GM18867 (cell line): Measurements from ENCODE around the gene DNAL1.
"Not testable (repeated sequence)": the region's sequence is repeated elsewhere in the genome, so short reads cannot be mapped to it uniquely, and the experiment has no call there.

Source experiments
- ATAC-seq: cut with Tn5 transposase; IDR thresholded peaks from one replicate; pipeline ENCODE4 v1.9.1; 2021; ENCODE audit warnings: mild to moderate bottlenecking, moderate library complexity; ENCODE audit not compliant: unreplicated experiment

DNAL1 gene

DNA sequence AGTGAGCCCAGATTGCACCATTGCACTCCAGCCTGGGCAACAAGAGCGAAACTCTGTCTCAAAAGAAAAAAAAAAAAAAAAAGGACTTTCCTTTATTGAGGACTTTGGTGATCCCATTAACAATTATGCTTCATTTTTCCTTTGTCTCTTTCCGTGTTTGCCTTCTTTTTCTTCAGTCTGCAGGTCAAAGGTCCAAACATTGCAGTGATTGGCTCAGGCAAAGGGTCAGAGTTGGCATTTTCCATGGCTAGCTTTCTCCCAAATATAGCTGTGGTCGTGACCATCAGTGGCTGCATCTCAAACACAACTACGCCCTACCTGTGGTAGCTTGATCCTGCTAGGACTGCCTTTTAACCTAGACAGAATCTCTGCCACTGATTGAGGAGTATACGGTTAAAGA is 7.0 kb upstream of the DNAL1 start:
- no peak for ATAC-seq

DNA sequence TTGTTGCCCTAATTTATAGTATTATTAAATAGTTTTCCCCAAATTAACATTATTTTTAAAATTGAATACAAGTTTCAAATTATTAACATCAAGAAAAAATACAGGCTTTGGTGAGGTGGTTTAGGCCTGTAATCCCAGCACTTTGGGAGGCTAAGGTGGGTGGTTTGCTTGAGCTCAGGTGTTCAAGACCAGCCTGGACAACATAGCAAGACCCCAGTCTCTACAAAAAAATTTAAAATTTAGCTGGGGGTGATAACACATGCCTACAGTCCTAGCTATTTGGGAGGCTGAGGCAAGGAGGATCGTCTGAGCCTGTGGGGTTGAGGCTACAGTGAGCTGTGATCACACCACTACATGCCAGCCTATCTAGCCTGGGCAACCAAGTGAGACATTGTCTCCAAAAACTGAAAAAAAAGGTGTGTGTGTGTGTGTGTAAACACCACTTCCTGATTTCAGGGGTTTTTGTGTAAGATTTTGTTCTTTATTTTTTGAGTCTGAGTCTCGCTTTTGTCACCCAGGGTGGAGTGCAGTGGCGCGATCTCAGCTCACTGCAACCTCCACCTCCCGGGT is 3.9 kb upstream of the DNAL1 start:
- ATAC-seq, result no peak

DNA sequence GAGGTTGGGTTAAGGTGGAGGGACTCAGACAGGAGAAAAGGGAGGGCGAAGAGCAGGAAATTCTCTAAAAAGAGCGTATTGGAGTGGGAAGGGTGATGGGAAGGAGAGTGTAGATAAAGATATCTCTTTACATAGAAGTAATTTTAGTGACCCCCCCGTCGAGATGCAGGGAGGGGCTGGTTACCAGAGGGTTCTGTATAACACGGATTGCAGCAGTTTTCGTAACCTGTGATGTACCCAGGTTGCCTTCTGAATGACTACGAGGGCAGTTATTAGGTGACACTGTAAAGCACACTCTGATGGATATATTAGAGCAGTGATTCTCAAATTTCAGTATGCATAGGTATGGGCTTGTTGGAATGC is 443 bp downstream of the DNAL1 start:
- no peak for ATAC-seq

DNA sequence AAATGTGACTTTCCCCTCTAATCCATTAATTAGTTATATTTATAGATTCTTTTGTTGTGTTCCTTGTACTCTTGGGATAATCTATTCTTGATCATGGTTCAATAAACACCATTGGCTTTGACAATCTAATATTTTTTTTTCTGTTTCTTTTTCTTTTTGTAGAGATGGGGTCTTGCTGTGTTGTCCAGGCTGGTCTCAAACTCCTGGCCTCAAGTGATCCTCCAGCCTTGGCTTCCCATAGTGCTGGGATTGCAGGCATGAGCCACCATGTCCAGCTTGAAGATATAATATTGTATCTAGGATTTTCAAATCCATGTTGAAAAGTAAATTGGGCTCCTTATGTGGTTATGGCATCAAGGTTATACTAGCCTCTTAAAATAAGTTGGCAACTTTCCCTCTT is 6.2 kb downstream of the DNAL1 start:
- no peak for ATAC-seq

DNA sequence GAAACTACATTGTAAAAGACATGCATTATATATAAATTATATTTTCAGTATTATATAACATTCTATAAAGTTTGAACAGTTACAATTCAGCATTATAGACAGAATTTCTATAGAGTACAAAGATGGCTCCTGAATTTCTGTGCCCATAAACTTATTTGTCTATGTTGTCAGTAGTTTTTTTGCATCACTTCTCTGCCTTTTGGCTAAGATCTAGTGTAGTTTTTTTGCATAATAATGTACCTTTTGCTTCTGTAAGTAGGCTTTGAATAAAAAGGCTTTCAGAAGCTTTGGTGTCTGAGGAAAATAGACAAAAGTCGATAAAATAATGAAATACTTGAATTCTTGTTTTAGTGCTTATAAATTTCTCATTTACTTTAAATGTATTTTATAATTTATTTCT is 11.1 kb downstream of the DNAL1 start:
- no peak for ATAC-seq

DNA sequence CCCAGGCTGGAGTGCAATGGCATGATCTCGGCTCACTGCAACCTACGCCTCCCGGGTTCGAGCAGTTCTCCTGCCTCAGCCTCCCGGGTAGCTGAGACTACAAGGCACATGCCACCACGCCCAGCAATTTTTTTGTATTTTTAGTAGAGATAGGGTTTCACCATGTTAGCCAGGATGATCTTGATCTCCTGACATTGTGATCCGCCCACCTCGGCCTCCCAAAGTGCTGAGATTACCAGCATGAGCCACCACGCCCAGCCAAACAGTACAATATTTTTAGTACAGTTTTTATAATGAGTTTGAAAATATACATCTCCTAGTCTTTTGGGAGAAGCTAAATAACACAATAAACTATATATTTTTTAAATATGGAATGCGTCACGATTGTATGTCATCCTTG is 14.4 kb downstream of the DNAL1 start:
- not testable (repeated sequence) for ATAC-seq

DNA sequence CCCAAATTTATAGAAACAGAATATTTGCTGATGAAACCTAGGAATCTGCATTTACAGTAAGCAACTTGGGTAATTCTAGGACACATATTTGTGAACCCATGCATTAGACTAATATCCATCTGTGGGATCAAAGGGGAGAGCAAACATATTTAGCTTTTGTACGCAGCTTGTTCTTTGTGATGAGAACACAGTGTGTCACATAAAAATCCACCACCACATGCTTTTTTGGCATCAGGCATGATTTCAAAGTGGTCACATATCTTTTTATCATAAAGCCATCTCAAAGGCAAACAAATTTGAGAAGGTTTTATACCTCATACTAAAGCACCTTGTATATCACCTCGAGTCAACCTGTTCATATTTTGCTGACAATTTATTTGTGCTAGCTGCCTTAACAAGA is 15.7 kb downstream of the DNAL1 start:
- ATAC-seq, result no peak

DNA sequence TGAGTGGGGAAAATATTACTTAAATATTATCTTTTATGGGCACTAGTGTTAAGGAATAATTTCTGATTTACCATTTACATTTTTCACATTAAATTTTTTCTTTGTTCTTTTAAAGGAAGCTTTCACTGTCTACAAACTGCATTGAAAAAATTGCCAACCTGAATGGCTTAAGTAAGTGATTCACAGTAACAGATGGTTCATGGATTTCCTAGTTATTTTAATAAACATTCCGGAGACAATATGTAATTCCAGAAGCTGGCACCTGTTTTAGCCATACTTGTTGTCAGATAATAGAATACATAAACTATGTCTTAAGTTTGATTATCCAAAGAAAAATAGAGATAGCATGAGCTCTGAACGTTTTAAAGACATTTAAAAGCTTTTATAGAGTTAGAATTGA is 17.1 kb downstream of the DNAL1 start:
- no peak for ATAC-seq

DNA sequence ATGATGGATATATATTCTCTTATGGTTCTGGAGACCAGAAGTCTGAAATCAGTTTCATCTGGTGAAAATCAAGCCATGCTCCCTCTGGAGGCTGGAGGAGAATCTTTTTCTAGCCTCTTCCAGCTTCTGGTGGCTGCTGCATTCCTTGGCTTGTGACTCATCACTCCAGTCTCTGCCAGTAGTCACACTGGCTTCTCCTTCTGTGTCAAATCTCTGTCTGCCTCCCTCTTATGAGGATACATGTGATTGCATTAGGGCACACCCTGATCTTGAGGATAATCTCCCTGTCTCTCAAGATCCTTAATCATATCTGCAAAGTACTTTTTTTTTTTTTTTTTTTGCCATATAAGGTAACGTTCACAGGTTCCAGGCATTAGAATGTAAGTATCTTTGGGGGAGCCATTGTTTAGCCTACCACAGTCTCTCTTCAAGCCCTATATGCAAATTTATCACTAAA is 17.7 kb downstream of the DNAL1 start:
- ATAC-seq, result no peak

DNA sequence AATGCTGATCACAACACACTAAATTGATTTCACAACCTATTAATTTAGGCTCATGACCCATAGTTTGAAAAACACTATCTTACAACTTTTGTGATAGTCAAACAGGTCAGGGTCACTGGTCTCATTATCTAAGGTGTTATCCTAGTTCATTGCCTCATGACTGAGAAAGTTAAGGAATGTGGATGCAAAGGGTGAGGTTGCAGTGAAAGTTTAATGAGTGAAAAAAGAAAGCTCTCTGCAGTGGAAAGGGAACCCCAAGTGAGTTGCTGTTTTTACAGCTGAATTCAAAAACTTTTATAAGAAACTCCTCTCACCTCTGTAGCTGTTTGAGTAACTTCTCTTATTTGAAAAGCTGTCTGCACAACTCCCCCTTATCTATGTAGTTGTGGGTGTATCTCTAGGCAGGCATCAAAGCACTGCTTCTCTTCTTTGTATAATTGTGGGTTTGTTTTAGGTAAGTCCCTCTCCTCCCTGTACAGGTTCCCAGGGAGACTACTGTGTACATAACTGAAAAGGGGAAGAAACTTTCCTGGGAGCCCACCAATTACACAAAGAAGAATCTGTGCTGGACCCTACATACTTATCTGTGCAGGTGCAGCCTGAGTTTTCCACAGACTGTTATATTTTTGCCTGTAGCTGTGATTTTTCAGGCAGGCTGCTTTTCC is 18.9 kb downstream of the DNAL1 start:
- ATAC-seq, result no peak

DNA sequence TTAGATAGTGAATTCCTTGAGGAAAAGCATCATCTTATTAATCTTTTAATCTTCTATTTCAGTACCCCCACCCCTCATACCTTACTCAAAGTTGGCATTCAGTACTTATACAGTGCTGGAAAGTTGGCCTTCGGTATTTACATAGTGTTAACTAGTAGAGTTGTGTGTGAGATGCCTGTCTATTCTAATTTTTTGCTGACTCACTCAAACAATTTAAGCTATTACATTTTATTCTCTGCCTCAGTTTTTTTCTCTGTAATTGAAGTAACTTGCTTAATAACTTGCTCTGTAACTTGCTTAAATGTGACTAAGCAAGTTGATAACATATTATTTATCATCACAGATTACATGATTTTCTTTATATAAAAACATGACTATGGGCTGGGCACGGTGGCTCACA is 20.3 kb downstream of the DNAL1 start:
- no peak for ATAC-seq

DNA sequence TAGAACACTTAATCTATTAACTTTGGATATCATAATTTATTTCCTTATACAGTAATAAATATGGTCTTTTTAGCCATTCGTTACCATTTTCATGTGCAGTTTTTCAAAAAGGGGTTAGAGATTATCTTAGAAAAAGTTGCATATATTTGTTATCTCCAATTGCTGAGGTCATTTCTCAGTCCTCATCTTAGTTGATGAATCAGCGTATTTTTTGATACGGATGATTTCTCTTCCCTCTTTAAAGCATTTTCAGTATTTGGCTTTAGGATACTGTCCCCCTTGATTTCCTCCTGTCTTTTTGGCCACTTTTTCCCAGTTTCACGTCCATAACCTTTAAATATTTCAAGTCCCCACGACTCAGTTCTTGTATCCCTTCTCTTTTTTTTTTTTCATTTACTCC is 21.8 kb downstream of the DNAL1 start:
- no peak for ATAC-seq

DNA sequence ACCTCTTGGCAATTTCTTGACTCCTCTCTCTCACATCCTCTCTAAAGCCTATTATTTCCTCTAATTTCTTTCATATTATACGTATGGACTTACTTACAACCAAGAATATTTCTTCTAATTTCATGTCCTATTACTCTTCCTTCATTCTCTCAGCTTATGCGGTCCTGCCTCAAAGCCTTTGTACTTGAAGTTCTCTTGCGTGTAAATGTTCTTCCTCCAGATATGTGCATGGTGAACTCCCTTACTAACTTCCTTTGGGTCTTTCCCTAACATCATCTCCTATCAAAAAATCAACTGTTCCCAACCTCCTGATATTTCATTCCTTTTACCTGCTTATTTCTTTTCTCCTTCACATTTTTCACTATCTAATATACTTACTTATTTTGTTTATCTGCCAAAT is 23.1 kb downstream of the DNAL1 start:
- no peak for ATAC-seq

DNA sequence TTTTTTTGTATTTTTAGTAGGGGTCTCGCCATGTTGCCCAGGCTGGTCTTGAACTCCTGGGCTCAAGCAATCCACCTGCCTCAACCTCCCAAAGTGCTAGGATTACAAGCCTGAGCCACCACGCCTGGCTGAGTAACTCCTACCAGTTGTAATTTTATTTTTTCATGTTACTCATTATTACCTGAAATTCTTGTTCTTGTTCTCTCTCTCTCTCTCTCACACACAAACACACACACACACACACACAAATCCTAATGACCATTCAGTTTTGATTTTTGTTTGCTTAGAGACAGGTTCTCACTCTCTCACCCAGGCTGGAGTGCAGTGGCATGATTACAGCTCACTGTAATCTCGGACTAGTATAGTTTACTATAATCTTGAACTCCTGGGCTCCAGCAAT is 30.2 kb downstream of the DNAL1 start:
- ATAC-seq, result no peak

DNA sequence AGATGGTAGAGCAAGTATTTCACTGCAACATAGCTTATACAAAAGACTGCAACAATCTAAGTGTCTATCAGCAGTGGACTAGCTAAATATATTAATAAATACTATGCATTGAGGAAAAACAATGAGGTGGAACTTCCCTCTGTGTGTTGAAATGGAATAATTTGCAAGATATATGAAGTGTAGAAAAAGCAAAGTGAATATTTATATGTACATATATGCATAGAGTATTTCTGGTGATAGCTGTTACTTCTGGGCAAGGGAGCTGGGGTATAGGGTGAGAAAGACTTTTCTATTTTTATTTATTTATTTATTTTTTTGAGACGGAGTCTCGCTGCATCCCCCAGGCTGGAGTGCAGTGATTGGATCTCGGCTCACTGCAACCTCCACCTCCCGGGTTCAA is 33.9 kb downstream of the DNAL1 start:
- no peak for ATAC-seq

DNA sequence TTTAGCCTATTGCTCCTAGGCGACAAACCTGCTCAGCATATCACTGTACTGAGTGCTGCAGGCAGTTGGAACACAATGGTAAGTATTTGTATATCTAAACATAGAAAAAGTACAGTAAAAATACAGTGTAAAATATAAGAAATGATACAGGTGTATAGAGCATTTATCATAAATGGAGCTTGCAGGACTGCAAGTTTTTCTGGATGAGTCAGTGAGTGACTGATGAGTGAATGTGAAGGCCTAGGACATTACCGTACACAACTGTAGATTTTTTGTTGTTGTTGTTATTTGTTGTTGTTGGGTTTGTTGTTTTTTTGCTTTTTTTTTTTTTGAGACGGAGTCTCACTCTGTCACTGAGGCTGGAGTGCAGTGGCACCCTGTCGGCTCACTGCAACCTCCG is 36.0 kb downstream of the DNAL1 start:
- no peak for ATAC-seq

DNA sequence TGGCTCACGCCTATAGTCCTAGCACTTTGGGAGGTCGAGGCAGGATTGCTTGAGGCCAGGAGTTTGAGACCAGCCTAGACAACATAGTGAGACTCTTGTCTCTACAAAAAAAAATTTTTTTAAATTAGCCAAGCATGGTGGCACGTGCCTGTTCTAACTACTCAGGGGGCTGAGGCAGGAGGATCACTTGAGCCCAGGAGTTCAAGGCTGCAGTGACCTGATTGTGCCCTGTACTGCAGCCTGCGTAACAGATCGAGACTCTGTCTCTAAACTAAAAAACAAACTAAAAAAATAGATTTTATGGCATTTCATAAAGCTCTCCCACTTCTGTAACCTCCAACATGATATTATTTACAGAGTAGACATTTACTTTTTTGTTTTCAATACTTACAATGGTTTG is 39.8 kb downstream of the DNAL1 start:
- ATAC-seq, result no peak

DNA sequence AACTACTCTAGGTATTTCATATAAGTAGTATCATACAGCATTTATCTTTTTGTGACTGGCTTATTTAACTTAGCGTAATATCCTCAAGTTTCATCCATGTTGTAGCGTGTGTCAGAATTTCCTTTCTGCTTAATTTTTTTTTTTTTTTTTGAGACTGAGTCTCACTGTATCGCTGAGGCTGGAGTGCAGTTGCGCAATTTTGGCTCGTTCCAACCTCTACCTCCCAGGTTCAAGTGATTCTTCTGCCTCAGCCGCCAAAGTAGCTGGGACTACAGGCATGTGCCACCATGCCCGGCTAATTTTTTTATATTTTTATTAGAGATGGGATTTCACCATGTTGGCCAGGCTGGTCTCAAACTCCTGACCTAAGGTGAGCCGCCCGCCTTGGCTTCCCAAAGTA is 40.5 kb downstream of the DNAL1 start:
- no peak for ATAC-seq

DNA sequence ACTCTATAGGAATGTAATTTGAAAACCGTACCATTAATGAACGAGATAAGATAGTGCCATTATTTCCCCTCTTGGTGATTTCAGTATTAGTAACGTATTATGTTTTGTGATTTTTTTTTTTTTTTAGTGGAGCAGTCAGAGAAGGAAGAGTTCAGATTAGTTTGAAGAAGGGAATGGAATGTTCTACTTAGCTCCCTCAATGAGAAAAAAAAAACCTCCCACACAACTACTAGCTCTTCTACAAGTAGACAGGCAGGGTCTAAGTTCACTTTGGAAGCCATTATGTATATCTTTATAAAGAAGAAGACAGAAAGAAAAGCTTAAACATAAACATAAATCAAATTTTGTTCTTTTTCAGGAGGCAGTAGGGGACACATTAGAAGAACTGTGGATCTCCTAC is 42.1 kb downstream of the DNAL1 start:
- no peak for ATAC-seq

DNA sequence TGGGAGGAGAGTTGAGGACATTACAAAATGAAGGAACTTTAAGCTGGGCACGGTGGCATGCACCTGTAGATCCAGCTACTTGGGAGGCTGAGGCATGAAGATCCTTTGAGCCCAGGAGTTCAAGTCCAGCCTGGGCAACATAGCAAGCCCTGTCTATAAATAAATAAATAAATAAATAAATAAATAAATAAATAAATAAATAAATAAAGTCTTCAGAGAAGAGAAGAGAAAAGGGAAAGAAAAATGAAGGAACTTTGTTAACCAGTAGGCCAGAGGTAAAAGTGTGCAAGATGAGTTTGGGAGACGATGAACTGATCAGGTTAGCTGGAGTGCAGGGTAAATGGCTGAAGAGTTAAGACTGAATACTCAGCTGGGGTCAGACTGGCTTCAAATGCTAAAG is 49.3 kb downstream of the DNAL1 start:
- no peak for ATAC-seq

DNA sequence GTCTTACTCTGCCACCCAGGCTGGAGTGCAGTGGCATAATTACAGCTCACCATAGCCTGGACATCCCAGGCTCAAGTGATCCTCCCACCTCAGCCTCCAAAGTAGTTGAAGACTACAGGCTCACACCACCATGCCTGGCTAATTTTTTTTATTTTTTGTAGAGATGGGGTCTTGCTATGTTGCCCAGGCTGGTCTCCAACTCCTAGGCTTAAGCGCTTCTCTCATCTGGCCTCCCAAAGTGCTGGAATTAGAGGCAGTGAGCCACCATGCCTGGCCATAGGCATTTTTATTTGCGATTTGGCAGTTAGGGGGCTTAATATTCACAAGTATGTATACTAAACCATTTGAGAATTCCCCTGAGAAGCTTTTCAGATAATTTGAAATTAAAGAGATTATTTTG is 50.3 kb downstream of the DNAL1 start:
- ATAC-seq, result no peak

DNA sequence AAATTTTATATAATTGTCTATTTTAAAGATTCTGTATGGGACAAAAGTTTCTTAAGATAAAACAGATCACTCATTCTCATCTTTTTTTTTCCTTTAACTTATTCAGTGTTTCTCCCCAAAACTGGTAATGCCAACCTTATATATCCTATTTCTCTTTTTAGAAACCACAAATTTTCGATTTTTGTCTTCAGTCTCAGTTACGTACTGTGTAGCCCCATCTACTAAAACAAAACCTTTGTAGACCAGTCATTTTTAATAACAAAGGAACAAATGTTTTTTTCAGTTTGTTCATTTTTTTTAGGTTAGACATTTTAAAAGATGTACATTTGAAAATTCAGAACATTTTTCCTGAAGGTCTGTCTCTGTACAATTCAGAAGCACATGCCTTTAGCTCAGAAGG is 51.2 kb downstream of the DNAL1 start:
- ATAC-seq, result peak; percentile 54
